Endothelial cell of umbilical vein (primary cell): ENCODE data around the gene SEMA5A. TPM values are rescaled to one million over a fixed set of nuclear protein-coding genes. Genes with fewer than 3 reads are reported as not detected.

ENCODE experiments used
- BruUV-seq: library from RNA; stranded (reverse); fragments of 400-500 nt; replicated peaks from 2 replicates; lab custom pipeline; 2021; lab: Mats Ljungman, UMichigan
- CTCF ChIA-PET: fragments of 300-600, 350-600 bp; sonication (Branson Sonifier 250); formaldehyde crosslinking; loops from one replicate; lab custom pipeline; 2021; ENCODE audit warnings: antibody characterized with exemption, inconsistent platforms; lab: Charles Lee
- POLR2A ChIA-PET: fragments of 300-600, 350-600 bp; sonication (Branson Sonifier 250); formaldehyde crosslinking; loops from one replicate; lab custom pipeline; 2021; ENCODE audit warnings: antibody characterized with exemption, inconsistent platforms; lab: Charles Lee
- DNase-seq: peaks from one replicate; pipeline ENCODE4 v3.0.0-alpha.2; 2011; ENCODE audit warnings: low read depth, low spot score
- FAIRE-seq: peaks from 2 replicates; lab custom pipeline; 2011; peaks lifted over from hg19 to GRCh38; lab: Jason Lieb, UNC
- H2AFZ ChIP-seq: 2 replicates; pipeline ENCODE4 v1.6.0; 2012; ENCODE audit warnings: low read depth, low read length, control low read depth, inconsistent platforms
- H3K27ac ChIP-seq: 2 replicates; pipeline ENCODE4 v1.5.1; 2011; ENCODE audit warnings: low read depth, mild to moderate bottlenecking, control low read depth, low read length, moderate library complexity; ENCODE audit not compliant: insufficient read depth
- H3K27me3 ChIP-seq, 2 experiments: 2 replicates each; pipeline versions ENCODE4 v1.6.0 to v1.6.1; 2011; ENCODE audit warnings: low read length in 2 of 2, mixed read lengths in 1 of 2; ENCODE audit not compliant: control insufficient read depth in 2 of 2, insufficient read depth in 2 of 2
- H3K36me3 ChIP-seq, 2 experiments: 2 replicates in 1 of 2; 3 replicates in 1 of 2; pipeline ENCODE4 v1.5.1; 2011; ENCODE audit warnings: low read length in 2 of 2, mild to moderate bottlenecking in 1 of 2, moderate library complexity in 1 of 2; ENCODE audit not compliant: control insufficient read depth in 2 of 2, insufficient read depth in 2 of 2; ENCODE audit errors: extremely low read depth in 1 of 2
- H3K4me1 ChIP-seq: 3 replicates; pipeline ENCODE4 v1.5.1; 2011; ENCODE audit warnings: mild to moderate bottlenecking, low read length; ENCODE audit not compliant: control insufficient read depth, insufficient read depth; ENCODE audit errors: extremely low read depth
- H3K4me2 ChIP-seq: 2 replicates; pipeline ENCODE4 v1.6.1; 2011; ENCODE audit warnings: low read length, control low read depth, mixed read lengths; ENCODE audit not compliant: insufficient read depth
- H3K4me3 ChIP-seq, 3 experiments: fragments of 200-600 bp in 1 of 3; sonication (generic), shearing (Covaris generic) in 1 of 3; replicated peaks in 1 of 3; 2 replicates each; pipeline ENCODE4 v1.5.1; 2011 to 2016; ENCODE audit warnings: control low read depth in 3 of 3, low read length in 3 of 3, mild to moderate bottlenecking in 2 of 3, inconsistent platforms in 1 of 3, low read depth in 1 of 3, moderate library complexity in 1 of 3; ENCODE audit not compliant: insufficient read depth in 1 of 3
- H3K79me2 ChIP-seq: 2 replicates; pipeline ENCODE4 v1.6.0; 2012; ENCODE audit warnings: low read length, inconsistent platforms; ENCODE audit not compliant: control insufficient read depth, insufficient read depth
- H3K9ac ChIP-seq: replicated peaks from 2 replicates; pipeline ENCODE3; 2011; ENCODE audit warnings: low read length, control low read depth; ENCODE audit not compliant: insufficient read depth; ENCODE audit errors: extremely low read depth
- H3K9me1 ChIP-seq: replicated peaks from 3 replicates; pipeline ENCODE4 v1.6.0; 2011; ENCODE audit warnings: mild to moderate bottlenecking, low read length; ENCODE audit not compliant: control insufficient read depth, insufficient read depth; ENCODE audit errors: extremely low read depth
- H3K9me3 ChIP-seq: replicated peaks from 2 replicates; pipeline ENCODE4 v1.5.1; 2012; ENCODE audit warnings: low read length, inconsistent platforms; ENCODE audit not compliant: control insufficient read depth, insufficient read depth
- H4K20me1 ChIP-seq: replicated peaks from 2 replicates; pipeline ENCODE3; 2011; ENCODE audit warnings: mild to moderate bottlenecking, low read length; ENCODE audit not compliant: control insufficient read depth, insufficient read depth; ENCODE audit errors: extremely low read depth
- CTCF ChIP-seq, 2 donors: IDR thresholded peaks; 1 replicate in 1 of 2; 2 replicates in 1 of 2; pipeline ENCODE4 v1.5.1; 2011; ENCODE audit warnings: low read length in 2 of 2, mild to moderate bottlenecking in 2 of 2, moderate library complexity in 2 of 2, control low read depth in 1 of 2, inconsistent platforms in 1 of 2, low read depth in 1 of 2; ENCODE audit not compliant: insufficient read depth in 1 of 2; ENCODE audit errors: extremely low read depth in 1 of 2
- EZH2 ChIP-seq: IDR thresholded peaks from 2 replicates; pipeline ENCODE4 v1.6.1; 2012; ENCODE audit warnings: borderline replicate concordance, low read depth, mild to moderate bottlenecking, moderate library complexity, low read length, inconsistent platforms; ENCODE audit not compliant: severe bottlenecking
- FOS ChIP-seq: IDR thresholded peaks from 2 replicates; pipeline ENCODE4 v1.6.1; 2011; ENCODE audit warnings: mild to moderate bottlenecking, low read length, moderate library complexity, borderline replicate concordance; ENCODE audit not compliant: insufficient read depth
- GATA2 ChIP-seq: IDR thresholded peaks from 2 replicates; pipeline ENCODE4 v1.7.0; 2011; ENCODE audit warnings: low read depth, mild to moderate bottlenecking, moderate library complexity, mixed read lengths, low read length; ENCODE audit not compliant: insufficient read length, insufficient read depth
- JUN ChIP-seq: IDR thresholded peaks from 2 replicates; pipeline ENCODE4 v1.6.1; 2011; ENCODE audit warnings: borderline replicate concordance, low read depth; ENCODE audit not compliant: insufficient read length, insufficient read depth
- MAX ChIP-seq: IDR thresholded peaks from 2 replicates; pipeline ENCODE4 v1.6.1; 2011; ENCODE audit not compliant: insufficient read depth, insufficient read length
- MYC ChIP-seq: IDR thresholded peaks from one replicate; pipeline ENCODE4 v1.6.1; 2011; ENCODE audit warnings: mild to moderate bottlenecking, low read depth, low read length
- POLR2A ChIP-seq: IDR thresholded peaks from 2 replicates; pipeline ENCODE4 v1.6.1; 2012; ENCODE audit warnings: low read depth, mild to moderate bottlenecking, control low read depth, low read length
- POLR2AphosphoS5 ChIP-seq: IDR thresholded peaks from 2 replicates; pipeline ENCODE4 v1.6.1; 2012; ENCODE audit warnings: low read depth, mild to moderate bottlenecking, control low read depth, low read length, moderate library complexity; ENCODE audit not compliant: insufficient read depth
- dilution Hi-C: fragments of 300-500 bp; cut with MboI; formaldehyde crosslinking; loops from one replicate; pipeline ENCODE4 v1.15.0; 2019; ENCODE audit warnings: low sequenced_read_pairs; ENCODE audit not compliant: extremely low pct_ligation_motif_present
- intact Hi-C: fragments of 100-400 bp; cut with micrococcal nuclease; formaldehyde crosslinking; loops from one replicate; pipeline ENCODE4 v1.10.0; 2022
- polyA plus RNA-seq, 4 experiments: library from polyadenylated mRNA; depleted of rRNA in 3 of 4; stranded (reverse) in 3 of 4; unstranded in 1 of 4; fragments of >200 nt; gene quantifications; 2 replicates each; pipeline versions ENCODE4 v1.2.1 to v1.2.3, GENCODE V29; 2011 to 2012; ENCODE audit warnings: missing spikeins in 1 of 4
- total RNA-seq: library from RNA; stranded (reverse); gene quantifications from 2 replicates; pipeline ENCODE4 v1.2.3, GENCODE V29; 2021

Gene SEMA5A
- total and polyA plus RNA-seq, 2 donors (not counting 3 experiments of a cell fraction or from before 2014, with no cell fraction given) = 0.04 to 0.06 TPM

- Histone ChIP-seq H3K4me3 (no peak overlapping the region), H3K9me3 (no peaks in the 10 kb centered on the region), H2AFZ (no peak overlapping the region), H3K4me2 (no peak overlapping the region), H3K27ac (no peak overlapping the region), H3K79me2 (no peaks in the 10 kb centered on the region), H3K9ac (no peak overlapping the region), H4K20me1 (no peaks in the 10 kb centered on the region), H3K4me1 (no peaks in the 10 kb centered on the region), H3K9me1 (no peaks in the 10 kb centered on the region), H3K27me3 (no peaks in the 10 kb centered on the region), H3K36me3 (no peaks in the 10 kb centered on the region)
- no TSS peak for BruUV-seq
- POLR2A ChIA-PET = no interaction called here
- intact Hi-C loops (no loop called here), dilution Hi-C loops (no loop called here)
- TF ChIP-seq FOS (no peak), JUN (no peak), CTCF (IDR thresholded peaks at IDR 0.05; ENCODE audit: extremely low read depth in 1 of 2, insufficient read depth in 1 of 2, low read depth in 1 of 2, low read length in 2 of 2) (no peak), POLR2AphosphoS5 (no peak), GATA2 (no peak), EZH2 (no peak), MAX (no peak), POLR2A (no peak), MYC (no peak)
- FAIRE-seq = no peak
- DNase-seq = no peak
- CTCF ChIA-PET = interaction anchor here (1.6 kb wide), 1 partner anchor 12 kb away, joined by 4 read pairs; no protein-coding TSS in a partner anchor
These were observed 362.8 kb downstream of the SEMA5A start for GRCh38 chr5:9182899-9183695.
